Raji (cell line): Measurements from ENCODE around the gene CLCN3.

Experiments
- POLR2A ChIP-seq: IDR thresholded peaks from 2 replicates; pipeline ENCODE4 v1.6.1; 2011; ENCODE audit warnings: low read depth, low read length, control low read depth; ENCODE audit not compliant: insufficient read depth

CLCN3 gene

DNA sequence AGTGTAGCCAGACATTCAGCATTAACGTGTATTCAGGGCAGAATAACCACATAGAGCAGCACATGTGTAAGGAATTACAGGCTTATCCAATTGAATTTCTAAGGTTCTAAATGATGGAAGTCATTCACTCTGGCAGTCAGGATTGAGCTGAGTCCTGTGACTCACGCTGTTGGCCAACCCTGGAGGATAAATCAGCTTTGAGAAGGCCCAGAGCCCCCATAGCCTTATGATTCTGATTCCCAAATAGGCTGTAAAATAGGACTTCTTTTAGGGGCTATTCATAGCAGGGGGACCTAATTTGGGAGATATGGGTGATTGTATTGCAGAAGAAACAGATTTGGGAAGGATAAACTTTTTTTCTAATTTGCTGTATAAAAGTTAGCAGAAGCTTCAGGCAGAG lies 145.5 kb downstream of the CLCN3 start:
- no peak for TF ChIP-seq POLR2A

DNA sequence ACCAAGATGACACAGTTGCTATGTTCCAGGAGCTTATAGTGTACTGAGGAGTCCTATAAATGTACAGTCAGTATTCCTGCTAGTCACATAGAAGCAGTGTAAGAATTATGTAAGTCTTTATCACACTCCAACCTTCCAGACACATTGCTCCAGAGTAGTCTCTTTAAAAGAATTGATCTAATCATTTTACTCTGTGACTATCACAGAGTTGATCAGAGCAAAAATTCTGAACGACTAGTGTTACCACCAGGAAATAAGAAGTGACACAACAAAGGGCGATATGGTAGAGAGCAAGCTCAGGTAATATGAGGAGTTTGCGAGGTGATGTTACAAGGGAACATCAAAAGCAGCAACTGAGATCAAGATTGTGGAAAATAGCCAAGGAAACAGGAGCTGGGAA lies 146.4 kb downstream of the CLCN3 start:
- no peak for TF ChIP-seq POLR2A

DNA sequence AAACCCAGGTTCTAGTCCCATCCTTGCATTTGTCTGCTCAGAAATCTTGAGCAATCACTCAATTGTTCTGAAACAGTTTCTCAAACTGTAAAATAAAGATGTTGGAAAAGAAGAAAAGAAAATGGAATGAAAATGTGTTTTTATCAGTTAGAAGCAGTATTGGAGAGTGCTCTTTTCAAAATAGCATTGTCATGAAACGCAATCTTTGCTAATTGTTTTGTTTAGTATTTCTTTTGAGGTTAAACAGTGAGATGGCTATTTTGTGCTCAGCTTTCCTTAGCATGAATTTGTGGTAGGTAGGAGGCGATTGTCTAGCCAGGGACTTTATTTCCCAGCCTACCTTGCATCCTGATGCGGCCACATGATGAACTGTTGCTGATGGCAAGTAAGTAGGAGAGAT lies 148.0 kb downstream of the CLCN3 start:
- no peak for TF ChIP-seq POLR2A

DNA sequence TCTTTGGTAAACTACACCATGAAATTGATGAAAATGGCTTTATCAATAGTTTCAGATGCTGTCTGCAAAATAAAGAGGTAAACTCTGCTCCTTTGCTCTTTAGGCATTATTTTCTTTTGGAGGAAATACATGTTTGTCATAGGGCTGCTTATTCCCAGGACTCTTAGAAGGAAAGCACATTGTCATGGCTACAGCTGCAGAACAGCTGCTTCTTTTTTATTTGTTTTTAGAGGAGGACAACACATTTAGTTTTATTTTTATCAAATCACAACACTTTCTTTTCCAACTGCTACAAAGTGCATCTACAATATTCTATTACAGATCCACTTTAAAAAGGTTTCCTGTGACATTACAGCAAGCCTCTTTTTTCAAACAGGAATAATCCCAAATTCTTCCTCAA lies 150.0 kb downstream of the CLCN3 start:
- no peak for TF ChIP-seq POLR2A
